Measurements from ENCODE around the gene EPHB2. TPM values are rescaled to one million over a fixed set of nuclear protein-coding genes. Genes with fewer than 3 reads are reported as not detected.
"Not testable (repeated sequence)": the region's sequence is repeated elsewhere in the genome, so short reads cannot be mapped to it uniquely, and the experiment has no call there.

The EPHB2 gene
- polyA plus RNA-seq, 6 donors from 2014 or later, result 0.08 TPM; not detected in 5

GRCh38 chr1:22835636-22836319 lies 125.1 kb downstream of the EPHB2 start:
- H3K4me3 Mint-ChIP-seq, result no peak overlapping the region
- no peak for ATAC-seq (ENCODE audit: low read depth in 2 of 2)
- no peaks in the 10 kb centered on the region for H3K36me3 Mint-ChIP-seq
- H3K27me3 Mint-ChIP-seq, result peaks cover 16 to 23% (median 22%) of the 10 kb centered on the region in 3 donors
- no peak overlapping the region for H3K27ac Mint-ChIP-seq
- no peaks in the 10 kb centered on the region for H3K9me3 Mint-ChIP-seq
- no peak for DNase-seq
- H3K4me1 Mint-ChIP-seq, result no peaks in the 10 kb centered on the region

DNA sequence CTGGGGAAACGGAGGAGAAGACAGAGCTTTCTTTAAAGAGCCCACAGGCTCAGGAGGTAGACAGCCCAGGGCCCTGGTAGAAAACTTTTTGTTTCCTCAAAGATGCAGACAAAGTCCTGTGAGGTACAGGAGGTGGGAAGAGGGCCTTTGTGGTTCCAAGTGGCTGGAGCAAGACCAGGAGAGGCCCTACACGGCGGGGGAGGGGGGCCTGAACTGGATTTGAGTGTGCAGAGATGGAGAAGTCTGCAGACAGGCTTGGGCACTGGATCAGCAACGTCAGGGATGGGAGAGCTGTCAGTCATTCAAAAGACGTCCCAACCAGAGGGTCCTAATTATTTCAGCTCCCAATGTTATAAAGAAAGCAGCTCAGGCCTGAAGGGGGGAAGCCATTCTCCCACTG lies 126.2 kb downstream of the EPHB2 start:
- DNase-seq (no peak), ATAC-seq (ENCODE audit: low read depth in 2 of 2) (no peak)
- Mint-ChIP-seq H3K27ac (no peak overlapping the region), H3K4me3 (peak overlapping the region in 1 of 8 donors; percentile 42), H3K4me1 (no peaks in the 10 kb centered on the region), H3K9me3 (no peaks in the 10 kb centered on the region), H3K36me3 (no peaks in the 10 kb centered on the region), H3K27me3 (peaks cover 12 to 22% (median 13%) of the 10 kb centered on the region in 3 donors)

- DNase-seq (no peak), ATAC-seq (ENCODE audit: low read depth in 2 of 2) (no peak)
- H3K27ac Mint-ChIP-seq, result no peak overlapping the region
- peaks cover 13 to 24% (median 13%) of the 10 kb centered on the region in 3 donors for H3K27me3 Mint-ChIP-seq
- H3K36me3 Mint-ChIP-seq, result no peaks in the 10 kb centered on the region
- H3K4me1 Mint-ChIP-seq, result no peaks in the 10 kb centered on the region
- peak overlapping the region in 1 of 8 donors; percentile 42 for H3K4me3 Mint-ChIP-seq
- no peaks in the 10 kb centered on the region for H3K9me3 Mint-ChIP-seq
These were observed 126.7 kb downstream of the EPHB2 start for GRCh38 chr1:22837332-22837731.

- H3K9me3 Mint-ChIP-seq, result no peaks in the 10 kb centered on the region
- H3K4me3 Mint-ChIP-seq, result no peak overlapping the region
- H3K36me3 Mint-ChIP-seq, result no peaks in the 10 kb centered on the region
- H3K27me3 Mint-ChIP-seq, result peaks cover 13 to 31% (median 20%) of the 10 kb centered on the region in 3 donors
- H3K27ac Mint-ChIP-seq, result peak overlapping the region in 1 of 6 donors; percentile 84
- no peak for DNase-seq
- no peak for ATAC-seq (ENCODE audit: low read depth in 2 of 2)
- H3K4me1 Mint-ChIP-seq, result no peaks in the 10 kb centered on the region
These were observed 128.3 kb downstream of the EPHB2 start for GRCh38 chr1:22838965-22839364.

- Mint-ChIP-seq H3K36me3 (no peaks in the 10 kb centered on the region), H3K4me3 (no peak overlapping the region), H3K4me1 (no peaks in the 10 kb centered on the region), H3K27ac (no peak overlapping the region), H3K9me3 (no peaks in the 10 kb centered on the region), H3K27me3 (peaks cover 18 to 34% (median 25%) of the 10 kb centered on the region in 3 donors)
- no peak for DNase-seq
- ATAC-seq (ENCODE audit: low read depth in 2 of 2), result no peak
These were observed 129.2 kb downstream of the EPHB2 start for GRCh38 chr1:22839806-22840205.

DNA sequence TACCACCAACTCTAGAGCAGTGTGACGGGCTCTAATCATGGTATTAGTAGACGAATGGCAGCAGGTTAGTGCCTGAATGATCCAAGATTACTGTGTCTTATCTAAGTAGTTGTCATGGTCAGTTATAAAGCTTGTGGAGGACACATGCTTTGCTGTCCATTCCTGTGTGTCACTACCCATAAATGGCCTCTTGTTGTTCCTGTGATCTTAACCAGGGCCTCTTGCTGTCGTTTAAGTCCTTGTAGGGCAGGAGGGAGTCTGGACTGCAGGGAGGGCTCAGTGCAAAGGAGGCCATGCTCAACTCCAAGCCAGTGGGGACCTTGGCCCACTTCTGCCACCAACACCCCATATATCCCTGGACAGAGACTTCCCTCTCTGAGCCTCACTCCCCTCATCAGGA lies 130.5 kb downstream of the EPHB2 start:
- H3K36me3 Mint-ChIP-seq, result no peaks in the 10 kb centered on the region
- no peak overlapping the region for H3K4me3 Mint-ChIP-seq
- no peak overlapping the region for H3K27ac Mint-ChIP-seq
- no peaks in the 10 kb centered on the region for H3K9me3 Mint-ChIP-seq
- H3K4me1 Mint-ChIP-seq, result no peaks in the 10 kb centered on the region
- DNase-seq, result no peak
- H3K27me3 Mint-ChIP-seq, result peaks cover 27 to 42% (median 32%) of the 10 kb centered on the region in 3 donors
- ATAC-seq (ENCODE audit: low read depth in 2 of 2), result no peak

GRCh38 chr1:22841860-22842281 lies 131.2 kb downstream of the EPHB2 start:
- H3K4me3 Mint-ChIP-seq, result no peak overlapping the region
- DNase-seq (no peak), ATAC-seq (ENCODE audit: low read depth in 2 of 2) (no peak)
- peaks cover 31 to 48% (median 38%) of the 10 kb centered on the region in 3 donors for H3K27me3 Mint-ChIP-seq
- H3K36me3 Mint-ChIP-seq, result no peaks in the 10 kb centered on the region
- H3K27ac Mint-ChIP-seq, result no peak overlapping the region
- H3K9me3 Mint-ChIP-seq, result no peaks in the 10 kb centered on the region
- H3K4me1 Mint-ChIP-seq, result peaks cover 0 to 4% (median 4%) of the 10 kb centered on the region in 3 donors

DNA sequence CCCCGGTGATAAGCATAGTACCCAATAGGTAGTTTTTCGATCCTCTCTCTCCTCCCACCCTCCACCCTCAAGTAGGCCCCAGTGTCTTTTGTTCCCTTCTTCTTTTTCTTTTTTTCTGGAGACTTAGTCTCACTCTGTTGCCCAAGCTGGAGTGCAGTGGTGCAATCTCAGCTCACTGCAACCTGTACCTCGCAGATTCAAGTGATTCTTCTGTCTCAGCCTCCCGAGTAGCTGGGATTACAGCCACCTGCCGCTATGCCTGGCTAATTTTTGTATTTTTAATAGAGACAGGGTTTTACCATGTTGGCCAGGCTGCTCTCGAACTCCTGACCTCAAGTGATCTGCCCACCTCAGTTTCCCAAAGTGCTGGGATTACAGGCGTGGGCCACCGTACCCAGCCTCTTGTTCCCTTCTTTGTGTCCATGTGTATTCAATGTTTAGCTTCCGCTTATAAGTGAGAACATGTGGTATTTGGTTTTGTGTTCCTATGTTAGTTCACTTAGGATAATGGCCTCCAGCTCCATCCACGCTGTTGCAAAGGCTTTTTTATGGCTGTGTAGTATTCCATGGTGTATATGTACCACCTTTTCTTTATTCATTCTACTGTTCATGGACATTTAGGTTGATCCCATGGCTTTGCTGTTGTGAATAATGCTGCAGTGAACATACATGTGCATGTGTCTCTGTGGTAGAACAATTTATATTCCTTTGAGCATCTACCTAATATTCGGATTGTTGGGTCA lies 133.0 kb downstream of the EPHB2 start:
- H3K27ac Mint-ChIP-seq; H3K4me3 Mint-ChIP-seq; DNase-seq; H3K4me1 Mint-ChIP-seq; ATAC-seq (ENCODE audit: low read depth in 2 of 2); H3K36me3 Mint-ChIP-seq; H3K9me3 Mint-ChIP-seq: not testable (repeated sequence)
- H3K27me3 Mint-ChIP-seq, result peaks cover 46 to 65% (median 54%) of the 10 kb centered on the region in 3 donors

DNA sequence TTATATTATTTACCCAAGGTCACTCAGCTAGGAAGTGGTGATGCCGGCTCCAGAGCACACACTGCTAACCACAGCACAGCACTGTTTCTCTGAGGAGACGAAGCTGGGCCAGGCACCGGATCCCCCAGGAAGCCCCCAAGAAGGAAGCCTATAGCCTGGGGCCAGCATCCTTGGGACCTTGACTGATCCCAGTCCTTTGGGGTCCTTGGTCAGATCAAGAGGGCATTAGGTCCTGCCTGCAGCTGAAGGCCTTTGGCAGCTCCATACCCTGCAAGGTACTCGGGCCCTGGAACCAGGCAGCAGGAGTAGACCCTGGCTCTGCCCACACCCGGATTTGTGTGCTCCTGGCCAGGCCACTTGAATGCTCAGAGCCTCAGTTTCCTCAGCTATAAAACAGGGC lies 134.0 kb downstream of the EPHB2 start:
- DNase-seq (no peak), ATAC-seq (ENCODE audit: low read depth in 2 of 2) (no peak)
- Mint-ChIP-seq H3K36me3 (no peaks in the 10 kb centered on the region), H3K4me1 (peaks cover 0 to 4% (median 4%) of the 10 kb centered on the region in 3 donors), H3K27ac (no peak overlapping the region), H3K9me3 (no peaks in the 10 kb centered on the region), H3K4me3 (no peak overlapping the region), H3K27me3 (peaks cover 40 to 66% (median 53%) of the 10 kb centered on the region in 3 donors)

DNA sequence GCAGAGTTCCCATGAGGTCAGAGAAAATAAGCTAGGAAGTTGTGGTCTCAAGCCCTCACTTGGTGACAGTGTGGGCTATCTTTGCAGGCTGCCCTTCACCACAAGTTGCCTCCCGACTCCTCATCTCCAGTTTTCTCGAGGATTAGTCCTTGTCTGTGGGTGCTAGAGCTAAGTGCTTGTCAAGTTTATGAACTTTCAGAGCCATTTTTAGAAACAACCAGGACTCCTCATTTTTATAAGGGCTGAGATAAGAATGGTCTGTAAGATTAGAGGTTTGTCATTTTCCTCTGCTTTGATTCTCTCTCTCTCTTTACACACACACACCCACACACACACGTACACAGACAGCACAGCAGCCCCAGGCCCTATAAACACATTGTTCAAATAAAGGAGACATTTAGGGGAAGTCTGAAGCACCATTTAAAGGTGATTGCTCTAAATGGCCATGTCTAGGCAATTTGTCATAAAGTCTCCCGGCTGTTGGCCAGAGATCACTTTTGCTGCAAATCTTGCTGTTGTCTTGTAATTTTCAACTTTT lies 134.8 kb downstream of the EPHB2 start:
- H3K36me3 Mint-ChIP-seq, result no peaks in the 10 kb centered on the region
- no peak overlapping the region for H3K4me3 Mint-ChIP-seq
- H3K4me1 Mint-ChIP-seq, result peaks cover 0 to 4% (median 4%) of the 10 kb centered on the region in 3 donors
- DNase-seq (no peak), ATAC-seq (ENCODE audit: low read depth in 2 of 2) (no peak)
- H3K27me3 Mint-ChIP-seq, result peaks cover 36 to 69% (median 58%) of the 10 kb centered on the region in 3 donors
- no peaks in the 10 kb centered on the region for H3K9me3 Mint-ChIP-seq
- H3K27ac Mint-ChIP-seq, result no peak overlapping the region

- Mint-ChIP-seq H3K36me3 (no peaks in the 10 kb centered on the region), H3K4me3 (no peak overlapping the region), H3K27ac (peak overlapping the region in 2 of 6 donors; percentile 14 to 34), H3K27me3 (peaks cover 40 to 77% (median 67%) of the 10 kb centered on the region in 3 donors), H3K4me1 (peaks cover 0 to 5% (median 4%) of the 10 kb centered on the region in 3 donors), H3K9me3 (no peaks in the 10 kb centered on the region)
- DNase-seq, result no peak
- no peak for ATAC-seq (ENCODE audit: low read depth in 2 of 2)
These were observed 135.8 kb downstream of the EPHB2 start for GRCh38 chr1:22846458-22846857.

GRCh38 chr1:22847249-22847648 lies 136.6 kb downstream of the EPHB2 start:
- no peaks in the 10 kb centered on the region for H3K9me3 Mint-ChIP-seq
- no peaks in the 10 kb centered on the region for H3K36me3 Mint-ChIP-seq
- no peak overlapping the region for H3K4me3 Mint-ChIP-seq
- peaks cover 40 to 76% (median 72%) of the 10 kb centered on the region in 3 donors for H3K27me3 Mint-ChIP-seq
- no peak overlapping the region for H3K27ac Mint-ChIP-seq
- DNase-seq (no peak), ATAC-seq (ENCODE audit: low read depth in 2 of 2) (no peak)
- H3K4me1 Mint-ChIP-seq, result peaks cover 0 to 8% (median 4%) of the 10 kb centered on the region in 3 donors

DNA sequence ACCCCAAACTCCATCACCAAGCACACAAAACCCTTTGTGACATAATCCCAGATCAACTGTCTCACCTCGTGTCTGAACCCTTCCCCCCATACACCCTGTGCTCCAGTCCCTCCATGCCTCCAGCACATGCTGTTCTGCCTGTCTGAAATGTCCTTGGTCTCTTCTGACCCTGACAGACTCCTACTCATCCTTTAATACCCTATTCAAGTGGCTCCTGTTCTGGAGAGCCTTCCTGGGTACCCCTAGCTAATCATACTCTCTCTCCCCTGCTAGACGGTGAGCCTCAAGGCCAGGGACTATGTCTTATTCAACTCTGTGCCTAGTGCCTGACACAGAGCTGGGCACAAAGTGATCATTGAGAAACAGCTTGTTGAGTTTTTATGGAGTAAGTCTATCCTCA lies 137.1 kb downstream of the EPHB2 start:
- Mint-ChIP-seq H3K36me3 (no peaks in the 10 kb centered on the region), H3K4me3 (no peak overlapping the region), H3K4me1 (peaks cover 0 to 8% (median 4%) of the 10 kb centered on the region in 3 donors), H3K27me3 (peaks cover 40 to 71% (median 67%) of the 10 kb centered on the region in 3 donors), H3K9me3 (no peaks in the 10 kb centered on the region), H3K27ac (peak overlapping the region in 1 of 6 donors; percentile 12)
- ATAC-seq (ENCODE audit: low read depth in 2 of 2) (no peak), DNase-seq (no peak)

- no peak for DNase-seq
- no peak for ATAC-seq (ENCODE audit: low read depth in 2 of 2)
- peaks cover 0 to 10% (median 6%) of the 10 kb centered on the region in 3 donors for H3K4me1 Mint-ChIP-seq
- peaks cover 40 to 67% (median 65%) of the 10 kb centered on the region in 3 donors for H3K27me3 Mint-ChIP-seq
- H3K27ac Mint-ChIP-seq, result no peak overlapping the region
- H3K36me3 Mint-ChIP-seq, result no peaks in the 10 kb centered on the region
- no peak overlapping the region for H3K4me3 Mint-ChIP-seq
- no peaks in the 10 kb centered on the region for H3K9me3 Mint-ChIP-seq
These were observed 137.8 kb downstream of the EPHB2 start for GRCh38 chr1:22848405-22848804.
